Anterior cingulate cortex (tissue), 58 donors: ENCODE data around the gene ATR.
"Not testable (repeated sequence)": the region's sequence is repeated elsewhere in the genome, so short reads cannot be mapped to it uniquely, and the experiment has no call there.

Experiments used
- DNase-seq, 58 donors: peaks; one replicate each; lab custom pipeline; 2025; lab: John Stamatoyannopoulos, UW

ATR gene

DNA sequence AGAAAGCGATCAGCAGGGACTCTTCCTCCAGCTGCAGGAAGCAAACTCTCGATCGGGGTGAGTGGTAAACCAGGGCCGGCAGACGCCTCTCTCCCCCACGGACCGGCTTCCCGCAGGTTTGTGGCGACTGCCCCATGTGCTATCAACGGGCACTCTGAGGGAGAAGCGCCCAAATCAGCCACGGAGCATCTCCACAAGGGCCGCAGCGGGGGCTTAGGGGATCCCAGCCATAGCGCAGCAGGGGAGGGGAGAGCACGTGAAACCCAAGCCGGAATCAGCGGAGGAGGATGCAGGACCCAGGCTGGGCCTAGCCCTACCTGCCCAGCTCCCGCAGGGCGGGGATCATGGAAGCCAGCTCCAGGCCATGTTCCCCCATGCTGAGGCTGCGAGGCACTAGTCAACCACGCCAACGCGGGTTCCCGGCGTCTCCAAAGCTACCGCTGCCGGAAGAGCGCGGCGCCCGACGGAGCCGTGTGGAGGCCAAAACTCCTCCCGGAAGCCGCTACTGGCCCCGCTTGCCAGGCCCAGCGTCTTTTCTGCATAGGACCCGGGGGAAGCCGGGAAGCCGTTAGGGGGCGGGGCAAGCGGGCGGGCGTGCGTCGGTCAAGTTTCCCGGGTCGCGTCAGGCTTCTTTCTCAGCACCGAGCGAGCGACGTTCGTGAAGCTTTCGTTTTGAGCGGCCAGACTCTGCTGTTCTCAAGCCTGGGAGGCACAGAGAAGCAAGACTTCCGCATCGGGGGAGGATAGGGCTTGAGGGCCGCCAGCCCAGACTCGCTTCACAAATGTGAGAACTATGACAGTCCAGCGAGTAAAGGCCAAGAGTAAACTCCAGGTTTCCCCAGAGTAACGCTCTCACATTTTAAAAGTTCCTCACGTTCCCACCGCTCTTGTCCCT lies at the start of gene ATR:
Gene ATR (minus strand): TSS at position 405 of the 895 bp plus-strand sequence. CDS start 29 bp downstream, at position 376.
- DNase-seq, result peak; percentile 57 to 97 (median 92)

DNA sequence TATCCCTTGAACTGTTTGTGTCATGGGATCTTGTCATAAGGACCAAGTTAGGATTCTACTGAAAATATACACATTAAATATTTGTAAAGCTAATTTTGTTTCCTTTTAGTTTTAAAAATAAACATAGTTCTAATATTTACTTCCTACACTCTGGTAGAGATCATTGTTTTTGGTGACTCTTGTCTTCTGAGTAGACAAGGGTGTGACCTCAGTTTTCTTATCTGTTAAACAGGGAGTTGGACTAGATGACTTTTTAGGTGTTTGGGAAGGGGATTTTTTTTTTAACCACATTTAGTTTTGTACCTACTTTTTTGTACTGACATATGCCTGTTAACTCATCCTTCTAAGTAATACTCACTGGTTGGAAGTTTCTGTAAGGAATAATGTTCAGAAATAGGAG lies 48.4 kb upstream of the ATR start:
- DNase-seq, result no peak

DNA sequence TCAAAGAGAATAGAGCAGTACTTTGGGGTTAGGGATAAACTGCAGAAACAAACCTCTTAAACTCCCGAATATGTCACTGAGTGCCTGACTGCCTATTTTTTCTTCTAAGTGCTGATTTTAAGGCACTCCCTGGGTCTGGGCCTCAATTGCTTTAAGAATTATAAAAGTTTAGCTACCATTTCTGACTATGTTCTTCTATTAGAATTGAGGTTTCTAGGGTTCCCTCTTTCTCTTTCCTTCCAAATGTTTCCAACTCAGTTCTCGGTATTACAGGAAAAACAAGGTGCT lies 46.6 kb upstream of the ATR start:
- DNase-seq, result no peak

DNA sequence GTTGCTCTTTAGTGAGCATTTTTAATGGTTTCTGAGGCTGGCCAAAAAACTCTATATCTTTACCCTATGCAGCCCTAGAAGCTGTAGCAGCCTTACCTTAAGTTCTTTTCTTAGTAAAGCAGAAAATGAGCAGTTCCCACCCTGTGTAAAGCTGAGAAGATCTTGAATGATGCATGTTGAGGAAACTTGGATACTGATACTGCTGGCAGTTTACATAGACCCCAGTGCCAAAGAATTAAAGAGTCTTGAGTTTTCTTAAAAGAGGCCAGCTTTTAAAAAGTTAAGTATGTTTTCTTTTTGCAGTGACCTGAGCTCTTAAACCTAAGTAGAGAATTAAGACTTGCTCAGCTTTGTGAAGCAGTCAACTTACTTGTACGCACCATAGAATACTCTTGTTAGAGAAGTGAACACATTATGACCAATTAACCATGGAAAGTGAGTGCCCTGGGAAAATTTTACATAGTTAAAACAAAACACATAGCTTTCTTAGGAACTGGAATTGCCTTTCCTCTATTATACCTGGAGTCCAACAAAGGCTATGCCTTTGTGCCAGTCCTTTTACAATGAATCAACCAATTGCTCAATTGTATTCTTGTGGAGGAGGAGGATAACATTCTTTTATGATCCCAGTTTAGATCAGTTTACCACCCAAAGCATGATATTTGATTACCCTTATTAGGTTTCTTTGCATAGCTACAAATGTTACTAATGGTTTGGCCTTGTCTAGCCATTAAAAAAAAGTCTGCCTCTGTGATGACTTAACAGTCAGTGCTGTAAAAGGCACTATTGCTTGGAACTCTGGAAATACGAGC lies 46.0 kb upstream of the ATR start:
- no peak for DNase-seq

DNA sequence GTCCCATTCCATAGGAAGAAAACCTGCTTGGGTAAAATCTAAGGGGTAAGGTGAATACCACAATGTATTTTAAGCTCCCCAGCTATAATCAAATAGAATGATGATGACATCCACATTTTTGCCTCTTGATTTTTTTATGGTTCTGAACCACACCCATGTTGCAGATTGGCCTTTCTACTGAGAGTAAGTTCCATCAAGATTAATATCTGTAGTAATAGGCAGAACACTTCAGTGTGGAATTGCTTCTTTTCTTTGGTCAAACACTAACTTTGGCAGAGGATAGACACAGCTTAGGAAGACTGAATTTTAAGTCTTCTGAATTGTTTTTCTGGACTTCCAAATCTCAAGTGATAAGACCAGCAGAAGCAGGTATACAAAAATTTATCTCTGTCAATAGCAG lies 44.7 kb upstream of the ATR start:
- no peak for DNase-seq

DNA sequence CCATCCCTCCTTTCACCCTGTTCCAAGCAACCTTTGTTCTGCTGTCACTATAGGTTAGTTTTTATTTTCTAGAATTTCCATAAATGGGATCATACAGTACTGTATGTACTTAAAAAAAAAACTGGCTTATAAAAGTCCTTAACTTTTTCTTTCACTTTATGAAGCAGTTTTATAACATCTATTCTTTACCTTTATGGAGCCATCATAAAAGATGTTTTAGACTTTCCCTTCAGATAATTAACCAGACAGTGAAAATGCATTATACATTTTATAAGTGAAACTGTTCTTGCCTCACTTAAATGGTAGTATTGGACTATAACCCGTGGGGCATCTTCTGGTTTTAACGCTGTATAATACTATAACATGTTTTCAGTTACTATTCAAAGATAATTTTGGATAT lies 43.9 kb upstream of the ATR start:
- DNase-seq, result no peak

DNA sequence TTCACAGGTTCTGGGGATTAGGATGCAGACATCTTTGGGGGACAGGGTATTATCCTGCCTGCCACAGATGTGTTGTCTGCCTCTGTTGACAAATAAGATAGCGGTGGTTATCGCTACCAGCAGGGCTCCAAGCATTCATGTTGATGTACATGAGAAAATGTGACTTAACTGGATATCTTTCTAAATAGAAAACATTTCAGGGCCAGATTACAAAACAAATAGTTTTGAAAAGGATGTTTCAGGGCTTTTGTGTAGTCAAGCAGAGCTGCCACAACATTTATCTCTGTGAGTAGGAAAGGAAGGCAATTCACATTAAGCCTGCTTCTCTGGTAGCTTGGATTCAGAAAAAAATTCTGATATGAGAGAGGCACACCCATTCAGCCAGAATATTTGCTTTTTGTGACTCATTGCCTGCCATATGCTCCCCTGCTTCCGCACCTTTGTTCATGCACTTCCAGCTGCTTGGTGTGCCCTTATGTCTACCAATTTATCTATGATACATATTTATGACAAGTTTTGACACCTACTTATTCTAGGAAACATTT lies 40.5 kb upstream of the ATR start:
- peak in 9 of 58 donors; percentile 1 to 15 (median 6) for DNase-seq

DNA sequence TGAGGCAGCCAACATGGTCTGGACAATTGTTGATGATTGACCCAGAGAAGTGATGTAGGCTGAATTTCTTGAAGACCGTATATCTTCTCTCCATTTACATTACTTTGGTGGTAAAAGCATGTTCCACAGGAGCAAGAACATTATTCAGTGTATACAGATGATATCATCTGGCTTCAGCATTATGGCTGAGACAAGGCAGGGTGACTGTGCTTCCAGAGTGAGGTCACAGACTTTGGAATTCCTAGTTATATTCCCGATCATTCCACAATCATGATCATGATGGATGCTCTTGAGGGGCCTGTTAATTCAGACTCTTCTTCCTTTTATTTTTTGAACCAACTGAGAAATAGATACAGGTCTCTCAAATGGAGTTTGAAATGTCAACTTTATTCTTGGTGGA lies 36.6 kb upstream of the ATR start:
- no peak for DNase-seq

DNA sequence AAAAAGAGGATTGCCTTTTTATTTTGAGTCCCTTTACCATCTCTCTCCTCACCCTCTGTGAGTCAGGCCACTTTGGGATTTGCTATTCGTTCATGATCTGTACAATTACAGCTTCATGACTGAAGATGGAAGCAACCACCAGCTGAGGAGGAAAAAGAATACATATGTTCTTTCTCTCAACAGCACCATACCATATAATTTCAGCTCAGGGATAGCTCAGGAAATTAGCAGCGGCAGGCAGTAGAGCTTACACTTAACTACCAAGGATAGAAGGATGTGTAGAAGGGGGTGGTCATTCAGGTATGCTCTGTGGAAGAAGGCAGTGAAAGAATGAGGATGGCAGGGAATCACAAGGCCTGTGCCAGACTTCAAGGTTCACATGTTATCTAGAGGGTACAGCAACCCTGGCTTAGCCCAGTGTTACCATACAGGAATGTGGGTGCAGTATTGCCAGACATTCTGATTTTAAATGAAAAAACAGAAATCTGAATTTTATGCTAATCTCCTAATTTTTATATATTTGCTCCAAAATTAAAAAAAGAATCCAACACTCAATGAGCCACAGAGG lies 35.6 kb upstream of the ATR start:
- DNase-seq, result no peak

DNA sequence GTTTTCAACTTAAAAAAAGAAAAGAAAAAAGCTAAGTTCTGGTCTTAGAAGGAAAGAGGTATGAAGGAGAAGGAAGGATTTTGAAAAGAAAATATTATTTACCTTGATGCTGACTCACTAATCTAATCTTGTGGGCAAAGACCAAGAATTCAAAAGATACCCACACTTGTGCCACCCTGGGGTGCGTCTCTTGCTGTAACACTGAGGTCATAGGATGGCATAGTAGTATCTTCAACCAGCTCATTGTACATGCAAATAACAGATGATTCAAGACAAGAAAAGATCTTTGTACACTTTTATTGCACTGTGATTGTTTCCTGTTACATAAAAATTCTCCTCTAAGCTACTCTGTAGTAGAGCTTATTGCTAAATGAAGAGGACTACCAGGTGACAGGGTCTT lies 35.0 kb upstream of the ATR start:
- no peak for DNase-seq

DNA sequence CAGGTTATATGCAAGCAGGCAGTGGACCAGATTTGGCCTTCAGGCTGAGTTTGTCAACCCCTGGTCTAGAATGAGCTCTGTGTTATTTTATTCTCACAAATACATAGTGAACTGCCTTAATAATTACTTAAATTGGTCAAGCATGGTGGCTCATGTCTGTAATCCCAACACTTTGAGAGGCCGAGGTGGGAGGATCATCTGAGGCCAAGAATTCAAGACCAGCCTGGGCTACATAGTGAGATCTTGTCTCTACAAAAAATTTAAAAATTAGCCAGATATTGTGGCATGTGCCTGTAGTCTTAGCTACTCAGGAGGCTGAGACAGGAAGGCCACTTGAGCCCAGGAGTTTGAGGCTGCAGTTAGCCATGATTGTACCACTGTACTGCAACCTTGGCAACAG lies 32.7 kb upstream of the ATR start:
- DNase-seq, result no peak

DNA sequence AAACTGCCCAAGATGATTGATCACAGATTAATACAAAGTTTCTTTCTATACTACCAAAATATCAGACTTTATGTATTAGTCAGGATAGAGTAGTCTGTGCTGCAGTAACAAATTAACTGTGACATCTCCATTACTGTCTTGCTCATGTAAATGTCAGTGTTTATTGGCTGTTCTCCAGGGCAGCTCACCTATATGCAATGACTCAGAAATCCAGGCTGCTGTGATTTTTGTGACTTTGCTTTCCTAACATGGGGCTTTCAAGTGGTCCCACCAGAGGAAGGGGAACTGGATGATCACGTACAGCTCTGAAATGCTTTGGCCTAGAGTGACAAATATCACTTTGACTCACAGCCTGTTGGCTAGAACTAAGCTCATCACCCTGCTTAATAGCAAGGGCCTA lies 30.6 kb upstream of the ATR start:
- no peak for DNase-seq

DNA sequence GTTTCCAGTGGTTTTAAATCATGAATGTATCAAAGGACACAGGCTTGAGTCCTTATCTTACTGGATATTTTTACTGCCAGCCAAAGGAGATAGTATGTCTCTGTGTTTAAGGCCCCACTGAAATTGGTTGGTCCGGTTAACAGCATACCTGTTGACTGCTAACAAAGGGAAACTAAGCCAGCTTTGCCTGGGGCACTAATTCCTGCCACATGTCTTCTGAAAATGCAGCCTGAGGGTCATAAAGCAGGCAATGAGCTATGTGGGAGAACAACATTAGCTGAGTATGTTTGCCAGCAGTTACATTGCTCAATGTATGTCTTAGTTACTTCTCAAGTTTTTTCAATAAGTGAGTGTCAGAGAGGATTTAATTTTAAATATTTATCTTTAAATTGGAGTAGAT lies 30.1 kb upstream of the ATR start:
- no peak for DNase-seq

DNA sequence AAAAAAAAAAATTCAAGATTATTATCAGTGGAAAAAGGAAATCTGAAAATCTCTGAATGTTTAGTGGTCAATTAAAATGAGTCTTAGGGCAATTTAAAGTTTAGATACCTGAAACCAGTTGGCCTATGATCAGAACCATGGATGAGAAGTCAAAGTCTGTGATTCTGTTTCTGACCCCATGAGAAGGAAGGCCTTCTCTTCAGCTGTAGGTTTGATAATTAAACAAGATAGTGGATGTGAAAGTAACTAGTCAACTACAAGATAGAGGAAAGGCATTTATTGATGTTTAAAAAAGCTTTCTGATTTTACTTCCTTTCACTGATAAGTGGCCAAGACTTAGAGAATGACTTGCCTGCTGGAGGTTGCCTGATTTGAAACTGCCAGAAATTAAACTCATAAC lies 26.4 kb upstream of the ATR start:
- DNase-seq, result no peak

DNA sequence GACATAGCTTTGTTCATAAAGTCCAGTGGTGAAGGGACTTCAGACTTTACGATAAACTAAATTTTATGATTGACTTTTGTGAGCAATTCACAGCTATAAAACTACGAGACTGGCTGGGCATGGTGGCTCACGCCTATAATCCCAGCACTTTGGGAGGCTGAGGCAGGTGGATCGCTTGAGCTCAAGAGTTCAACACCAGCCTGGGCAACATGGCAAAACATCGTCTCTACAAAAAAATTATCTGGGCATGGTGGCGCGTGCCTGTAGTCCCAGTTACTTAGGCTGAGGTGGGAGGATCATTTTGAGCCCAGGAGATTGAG lies 24.8 kb upstream of the ATR start:
- not testable (repeated sequence) for DNase-seq

DNA sequence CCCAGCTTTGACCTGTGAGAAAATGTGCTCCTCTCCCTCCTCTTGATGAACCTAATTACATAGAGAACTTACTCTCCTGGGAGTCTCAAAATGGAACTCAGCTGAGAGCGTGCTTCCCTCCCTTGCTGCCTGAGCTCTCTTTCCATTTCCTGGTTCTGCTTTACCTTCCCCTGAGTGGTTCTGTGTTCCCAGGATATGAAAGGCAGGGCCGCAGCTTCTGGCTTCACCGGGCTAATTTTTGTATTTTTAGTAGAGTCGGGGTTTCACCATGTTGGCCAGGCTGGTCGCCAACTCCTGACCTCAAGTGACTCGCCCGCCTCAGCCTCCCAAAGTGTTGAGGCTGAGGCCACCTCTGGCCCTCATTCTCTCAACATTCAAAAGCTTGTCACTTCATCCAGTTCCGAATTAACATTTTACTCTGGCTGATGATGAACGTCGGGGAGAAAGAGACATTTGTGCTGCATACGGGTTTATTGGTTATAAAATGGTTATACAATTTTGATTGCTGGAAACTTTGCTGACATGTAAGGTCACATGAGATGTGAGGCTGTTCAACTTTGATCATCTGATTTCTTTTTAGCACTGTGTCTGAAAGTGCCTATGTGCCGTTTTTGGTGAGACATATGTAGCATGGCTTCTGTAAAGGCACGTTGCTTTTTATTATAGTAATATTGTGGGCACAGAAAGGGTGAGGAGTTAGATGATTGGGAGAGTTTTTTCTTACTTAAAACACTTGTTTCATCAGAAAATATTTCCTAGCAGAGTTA lies 24.3 kb upstream of the ATR start:
- no peak for DNase-seq

DNA sequence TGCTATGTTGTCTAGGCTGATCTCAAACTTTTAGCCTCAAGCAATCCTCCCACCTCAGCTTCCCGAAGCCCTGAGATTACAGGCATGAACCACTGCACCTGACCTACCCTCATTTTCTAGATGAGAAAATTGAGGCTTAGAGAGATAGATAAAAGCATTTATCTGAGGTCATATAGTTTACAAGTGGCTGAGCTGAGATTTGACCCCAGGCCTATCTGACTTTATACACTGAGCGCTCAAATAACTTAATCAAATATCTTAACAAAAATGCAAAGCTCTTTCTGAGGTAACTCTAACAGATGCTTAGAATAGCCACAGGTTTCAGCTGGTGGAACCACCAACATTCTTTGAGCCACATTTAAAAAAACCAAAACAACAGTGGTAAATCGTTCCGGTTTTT lies 23.2 kb upstream of the ATR start:
- no peak for DNase-seq

DNA sequence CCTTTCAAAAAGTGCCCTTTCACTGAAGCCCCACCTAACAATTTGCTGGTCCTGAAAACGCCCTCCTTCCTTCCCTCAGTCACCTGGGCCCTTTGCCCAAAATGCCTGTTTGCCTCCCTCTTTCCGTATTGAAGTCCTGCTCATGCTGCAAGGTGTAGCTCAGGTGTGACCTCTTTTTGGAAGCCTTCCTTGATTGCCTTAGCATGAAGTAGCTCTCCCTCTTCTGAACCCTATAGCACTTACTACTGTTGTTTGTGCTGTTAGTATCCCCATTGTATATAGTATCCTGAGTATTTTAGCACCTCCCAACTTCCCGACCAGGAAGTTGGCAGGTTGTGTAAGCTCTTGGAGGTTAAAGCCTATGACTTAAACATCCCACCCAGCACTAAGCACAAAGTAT lies 19.4 kb upstream of the ATR start:
- DNase-seq, result no peak

DNA sequence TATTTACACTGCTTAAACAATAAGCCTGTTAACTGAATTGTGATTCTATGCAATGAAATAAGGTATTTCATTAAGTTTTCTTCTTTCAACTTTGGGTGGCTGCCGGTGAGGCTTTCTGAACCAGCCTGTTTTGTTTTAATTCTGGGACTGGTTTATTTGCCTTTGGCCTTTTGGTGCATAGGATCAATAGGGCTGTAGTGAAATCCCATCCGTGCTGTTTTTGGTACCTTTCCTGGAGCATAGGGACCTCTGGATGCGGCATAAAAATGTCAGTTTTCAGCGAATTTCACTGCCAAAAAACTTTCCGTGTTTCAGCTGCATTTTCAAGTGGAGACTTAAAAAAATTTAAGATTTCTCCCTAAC lies 18.2 kb upstream of the ATR start:
- DNase-seq, result no peak

DNA sequence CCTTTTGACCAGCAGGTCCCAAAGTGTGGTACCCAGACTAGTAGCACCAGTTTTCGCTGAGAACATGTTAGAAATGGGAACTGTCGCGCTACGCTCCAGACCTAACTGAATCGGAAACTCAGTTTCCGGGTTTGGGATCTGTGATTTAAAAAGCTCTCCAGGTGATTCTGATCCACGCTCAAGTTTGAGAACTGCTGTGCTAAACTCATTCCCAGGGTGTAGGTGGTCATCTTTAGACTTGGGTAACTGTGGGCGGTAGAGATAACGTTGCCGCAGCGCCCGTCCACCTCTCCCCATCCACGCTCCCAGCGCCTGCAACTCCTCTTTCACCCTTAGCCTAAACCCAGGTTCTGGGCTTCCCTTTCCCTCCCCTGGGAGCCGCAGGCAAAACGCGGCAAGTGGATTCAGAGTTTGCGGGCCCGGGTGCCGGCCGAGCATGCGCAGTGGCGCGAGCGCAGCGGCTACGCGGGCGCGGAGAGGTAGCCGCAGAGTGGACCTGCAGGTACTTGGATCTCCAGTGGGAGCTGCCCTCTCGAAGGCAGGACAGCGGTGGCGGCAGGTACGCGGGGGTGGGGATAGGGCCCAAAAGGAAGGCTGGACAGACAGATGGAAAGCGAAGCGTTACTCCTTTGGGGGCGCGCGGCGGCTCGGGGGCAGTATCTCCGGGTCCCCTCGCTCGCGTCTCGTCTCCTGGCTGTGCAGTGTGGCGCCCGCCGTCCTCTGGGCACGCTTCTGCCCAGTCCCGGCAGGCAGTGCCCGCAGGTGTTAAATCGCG lies 17.6 kb upstream of the ATR start, which contains the start of gene PLS1:
Gene PLS1 (plus strand): TSS at position 443 of the 775 bp plus-strand sequence. CDS start 67,845 bp downstream, outside the sequence.
- DNase-seq, result peak in 57 of 58 donors; percentile 25 to 88 (median 72)
